Mesangial cell (primary cell): ENCODE measurements around the gene CREB3L1. TPM values are rescaled to one million over a fixed set of nuclear protein-coding genes. Genes with fewer than 3 reads are reported as not detected.

Source experiments
- total RNA-seq: library from RNA; depleted of rRNA; stranded (reverse); fragments of >200 nt; gene quantifications from 2 replicates; pipeline ENCODE4 v1.2.3, GENCODE V29; 2015

The CREB3L1 gene, protein sequence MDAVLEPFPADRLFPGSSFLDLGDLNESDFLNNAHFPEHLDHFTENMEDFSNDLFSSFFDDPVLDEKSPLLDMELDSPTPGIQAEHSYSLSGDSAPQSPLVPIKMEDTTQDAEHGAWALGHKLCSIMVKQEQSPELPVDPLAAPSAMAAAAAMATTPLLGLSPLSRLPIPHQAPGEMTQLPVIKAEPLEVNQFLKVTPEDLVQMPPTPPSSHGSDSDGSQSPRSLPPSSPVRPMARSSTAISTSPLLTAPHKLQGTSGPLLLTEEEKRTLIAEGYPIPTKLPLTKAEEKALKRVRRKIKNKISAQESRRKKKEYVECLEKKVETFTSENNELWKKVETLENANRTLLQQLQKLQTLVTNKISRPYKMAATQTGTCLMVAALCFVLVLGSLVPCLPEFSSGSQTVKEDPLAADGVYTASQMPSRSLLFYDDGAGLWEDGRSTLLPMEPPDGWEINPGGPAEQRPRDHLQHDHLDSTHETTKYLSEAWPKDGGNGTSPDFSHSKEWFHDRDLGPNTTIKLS
- 23.0 and 30.4 TPM in 2 replicates for total RNA-seq

GRCh38 chr11:46277622-46278386 is at the start of gene CREB3L1:
Gene CREB3L1 (plus strand): TSS chr11:46277662. CDS start chr11:46278112, 450 bp downstream.

GRCh38 chr11:46346886-46347636 is 69.6 kb downstream of the CREB3L1 start, which contains the start of gene DGKZ:
Gene DGKZ (plus strand): TSS chr11:46347463. CDS start chr11:46347660, 197 bp downstream.

Other genes with a start within 250 kb of the CREB3L1 start
- gene PHF21A, start 156.2 kb upstream of the CREB3L1 start, total RNA-seq: 4.7 and 8.6 TPM in 2 replicates
- gene DGKZ, start 69.8 kb downstream of the CREB3L1 start, total RNA-seq: 73.1 and 95.0 TPM in 2 replicates
- 170 and 413 TPM in 2 replicates for gene MDK, start 104.0 kb downstream of the CREB3L1 start, total RNA-seq
- 0.25 TPM in 1 of 2 replicates, not detected in the other for gene CHRM4, start 114.1 kb downstream of the CREB3L1 start, total RNA-seq